Osteoblast (primary cell): ENCODE measurements around the gene RECK. TPM values are rescaled to one million over a fixed set of nuclear protein-coding genes. Genes with fewer than 3 reads are reported as not detected.

Experiments
- DNase-seq: peaks from one replicate; pipeline ENCODE4 v3.0.0; 2011; ENCODE audit warnings: low spot score, mixed read lengths; ENCODE audit not compliant: insufficient read length; ENCODE audit errors: missing footprints
- H2AFZ ChIP-seq: 2 replicates; pipeline ENCODE4 v1.6.0; 2011; ENCODE audit warnings: mild to moderate bottlenecking, low read length
- H3K27ac ChIP-seq: 2 replicates; pipeline ENCODE4 v1.5.1; 2011; ENCODE audit warnings: mild to moderate bottlenecking, low read depth, low read length, moderate library complexity
- H3K27me3 ChIP-seq: 2 replicates; pipeline ENCODE4 v1.6.0; 2012; ENCODE audit warnings: mild to moderate bottlenecking, control low read depth, inconsistent platforms, low read length, moderate library complexity; ENCODE audit not compliant: insufficient read depth
- H3K36me3 ChIP-seq: 2 replicates; pipeline ENCODE4 v1.5.1; 2011; ENCODE audit warnings: mild to moderate bottlenecking, low read length, control low read depth, moderate library complexity; ENCODE audit not compliant: insufficient read depth
- H3K4me1 ChIP-seq: 2 replicates; pipeline ENCODE4 v1.5.1; 2011; ENCODE audit warnings: mild to moderate bottlenecking, low read length, control low read depth, moderate library complexity; ENCODE audit not compliant: insufficient read depth
- H3K4me2 ChIP-seq: 2 replicates; pipeline ENCODE4 v1.6.0; 2011; ENCODE audit warnings: mild to moderate bottlenecking, low read length; ENCODE audit not compliant: insufficient read depth
- H3K4me3 ChIP-seq: fragments of 200-600 bp; sonication (generic); 3 replicates; pipeline ENCODE4 v1.5.1; 2012; ENCODE audit warnings: mild to moderate bottlenecking, low read length, inconsistent platforms; ENCODE audit not compliant: insufficient read depth
- H3K79me2 ChIP-seq: 2 replicates; pipeline ENCODE4 v1.6.0; 2012; ENCODE audit warnings: mild to moderate bottlenecking, low read length, control low read depth, inconsistent platforms; ENCODE audit not compliant: insufficient read depth
- H3K9me3 ChIP-seq: 2 replicates; pipeline ENCODE4 v1.5.1; 2011; ENCODE audit warnings: low read depth, low read length, control low read depth
- H4K20me1 ChIP-seq: 2 replicates; pipeline ENCODE4 v1.6.0; 2012; ENCODE audit warnings: mild to moderate bottlenecking, low read length, control low read depth; ENCODE audit not compliant: insufficient read depth
- CTCF ChIP-seq: IDR thresholded peaks from 2 replicates; pipeline ENCODE4 v1.5.1; 2011; ENCODE audit warnings: mild to moderate bottlenecking, low read depth, low read length, moderate library complexity; ENCODE audit errors: extremely low read depth
- total RNA-seq: library from RNA; depleted of rRNA; stranded (reverse); fragments of >200 nt; gene quantifications from 2 replicates; pipeline ENCODE4 v1.2.3, GENCODE V29; 2012

Gene RECK
- total RNA-seq, 1 donor, result 31.5 TPM

- Histone ChIP-seq H3K79me2 (no peaks in the 10 kb centered on the region), H3K9me3 (no peaks in the 10 kb centered on the region), H3K4me1 (peaks cover 37% of the 10 kb centered on the region), H4K20me1 (no peaks in the 10 kb centered on the region), H3K27ac (peak overlapping the region; percentile 79), H2AFZ (no peak overlapping the region), H3K4me2 (peak overlapping the region; percentile 52), H3K36me3 (no peaks in the 10 kb centered on the region), H3K27me3 (no peaks in the 10 kb centered on the region), H3K4me3 (no peak overlapping the region)
- peak; percentile 82 for DNase-seq
- TF ChIP-seq CTCF, result no peak
Observed at GRCh38 chr9:36029202-36029601, 7.5 kb upstream of the RECK start.

DNA sequence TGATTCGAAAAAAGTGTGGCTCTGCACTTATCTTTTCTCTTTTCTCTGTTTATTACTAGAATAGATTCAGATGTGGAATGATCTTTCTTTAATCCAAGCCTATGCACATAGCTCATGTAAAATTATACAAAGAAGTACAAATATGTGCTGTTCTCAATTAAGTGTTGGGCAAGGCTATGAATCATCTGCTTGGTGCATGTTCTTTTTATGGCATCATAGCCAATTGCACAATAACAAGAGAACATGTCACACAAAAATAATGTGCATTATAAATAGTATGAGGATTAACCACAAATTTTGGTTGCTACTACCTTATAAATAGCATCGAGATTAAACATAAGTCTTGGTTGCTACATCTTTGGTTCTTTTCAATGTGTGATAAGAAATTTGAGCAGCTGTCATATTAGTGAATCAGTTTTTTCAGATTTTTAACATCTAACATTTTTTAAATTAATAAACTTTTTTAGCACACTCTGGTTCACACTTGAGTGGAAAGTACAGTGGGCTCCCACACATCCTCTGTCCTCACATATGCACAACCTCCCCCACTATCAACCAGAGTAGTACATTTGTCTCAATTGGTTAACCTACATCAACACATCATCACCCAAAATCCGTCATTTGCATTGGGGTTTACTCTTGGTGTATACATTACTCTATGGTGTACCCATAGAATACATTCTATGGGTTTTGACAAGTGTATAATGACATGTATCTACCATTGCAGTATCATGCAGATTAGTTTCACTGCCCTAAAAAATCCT is 6.8 kb upstream of the RECK start:
- no peak for TF ChIP-seq CTCF
- no peaks in the 10 kb centered on the region for H3K9me3 ChIP-seq
- peak overlapping the region; percentile 84 for H3K27ac ChIP-seq
- H2AFZ ChIP-seq, result no peak overlapping the region
- peak overlapping the region; percentile 62 for H3K4me2 ChIP-seq
- H4K20me1 ChIP-seq, result no peaks in the 10 kb centered on the region
- no peak overlapping the region for H3K4me3 ChIP-seq
- peak; percentile 68 for DNase-seq
- H3K27me3 ChIP-seq, result no peaks in the 10 kb centered on the region
- no peaks in the 10 kb centered on the region for H3K79me2 ChIP-seq
- no peaks in the 10 kb centered on the region for H3K36me3 ChIP-seq
- peaks cover 43% of the 10 kb centered on the region for H3K4me1 ChIP-seq

GRCh38 chr9:36030871-36031270 is 5.8 kb upstream of the RECK start:
- DNase-seq, result no peak
- Histone ChIP-seq H3K27ac (peak overlapping the region; percentile 84), H3K4me2 (peak overlapping the region; percentile 62), H3K36me3 (no peaks in the 10 kb centered on the region), H3K4me3 (no peak overlapping the region), H3K79me2 (no peaks in the 10 kb centered on the region), H2AFZ (no peak overlapping the region), H3K9me3 (no peaks in the 10 kb centered on the region), H3K27me3 (no peaks in the 10 kb centered on the region), H3K4me1 (peaks cover 43% of the 10 kb centered on the region), H4K20me1 (no peaks in the 10 kb centered on the region)
- TF ChIP-seq CTCF, result no peak

GRCh38 chr9:36031774-36032555 is 4.7 kb upstream of the RECK start:
- TF ChIP-seq CTCF, result no peak
- H3K27ac ChIP-seq, result peak overlapping the region; percentile 84
- H3K4me2 ChIP-seq, result peak overlapping the region; percentile 62
- H3K79me2 ChIP-seq, result peaks cover 2% of the 10 kb centered on the region
- H3K27me3 ChIP-seq, result no peaks in the 10 kb centered on the region
- no peaks in the 10 kb centered on the region for H3K9me3 ChIP-seq
- no peaks in the 10 kb centered on the region for H4K20me1 ChIP-seq
- no peak overlapping the region for H3K4me3 ChIP-seq
- H3K4me1 ChIP-seq, result peaks cover 47% of the 10 kb centered on the region
- DNase-seq, result no peak
- peak overlapping the region; percentile 5 for H2AFZ ChIP-seq
- H3K36me3 ChIP-seq, result no peaks in the 10 kb centered on the region
